Upper lobe of left lung (tissue), 6 donors: ENCODE data around the gene CENPU. TPM values are rescaled to one million over a fixed set of nuclear protein-coding genes. Genes with fewer than 3 reads are reported as not detected.

ENCODE experiments used
- ATAC-seq, 2 donors: fragments of 200-7000 bp; cut with Tn5 transposase; one replicate each; pipeline ENCODE4 v1.9.1; 2022; ENCODE audit warnings: mild to moderate bottlenecking in 2 of 2, moderate library complexity in 2 of 2; ENCODE audit not compliant: low FRiP score in 2 of 2
- DNase-seq, 2 donors: peaks; one replicate each; pipeline ENCODE4 v3.0.0-alpha.2; 2019 to 2020
- H3K27ac ChIP-seq, 4 donors: fragments of 200-600 bp; sonication (generic); one replicate each; pipeline ENCODE4 v1.5.1; 2016 to 2019
- H3K27me3 ChIP-seq, 4 donors: fragments of 200-600 bp; sonication (generic); one replicate each; pipeline ENCODE4 v1.5.1; 2017 to 2019
- H3K36me3 ChIP-seq, 4 donors: fragments of 200-600 bp; sonication (generic); one replicate each; pipeline ENCODE4 v1.5.1; 2016 to 2019
- H3K4me1 ChIP-seq, 4 donors: fragments of 200-600 bp; sonication (generic); one replicate each; pipeline ENCODE4 v1.5.1; 2018 to 2019
- H3K4me3 ChIP-seq, 4 donors: fragments of 200-600 bp; sonication (generic); one replicate each; pipeline ENCODE4 v1.5.1; 2017 to 2019; ENCODE audit warnings: mild to moderate bottlenecking in 2 of 4, moderate library complexity in 1 of 4
- H3K9me3 ChIP-seq, 4 donors: fragments of 200-600 bp; sonication (generic); one replicate each; pipeline ENCODE4 v1.5.1; 2018 to 2019
- CTCF ChIP-seq, 6 experiments: fragments of 450-650 bp in 4 of 6; fragments of 200-600 bp in 2 of 6; sonication (generic) in 2 of 6; IDR thresholded peaks; one replicate each; pipeline ENCODE4 v1.5.1; 2016 to 2019; ENCODE audit warnings: antibody characterized with exemption in 6 of 6
- EP300 ChIP-seq, 4 donors: sonication (generic); formaldehyde crosslinking; IDR thresholded peaks; one replicate each; pipeline ENCODE4 v1.5.1; 2017; ENCODE audit warnings: antibody characterized with exemption in 4 of 4, control low read depth in 2 of 4
- POLR2A ChIP-seq, 4 donors: fragments of 450-650 bp; IDR thresholded peaks; one replicate each; pipeline ENCODE4 v1.5.1; 2016 to 2017; ENCODE audit warnings: antibody characterized with exemption in 4 of 4, mild to moderate bottlenecking in 2 of 4
- POLR2AphosphoS5 ChIP-seq, 2 donors: sonication (generic); formaldehyde crosslinking; IDR thresholded peaks; one replicate each; pipeline ENCODE4 v1.5.1; 2017; ENCODE audit warnings: antibody characterized with exemption in 2 of 2
- WGBS, 2 donors: methylation state at CpG; one replicate each; pipeline ENCODE4 v1.1.5; 2017 to 2018; 5-methylcytosine and 5-hydroxymethylcytosine counted together
- total RNA-seq, 6 donors: library from RNA; depleted of rRNA in 4 of 6; stranded (reverse); fragments of >200 nt in 4 of 6; gene quantifications; one replicate each; pipeline versions ENCODE4 v1.1.0 to v1.2.1, GENCODE V29; 2016 to 2021
- donor health status: DM: no; HTN: no; CAD: no; lungs with moderate emphysema.
- donor health status: DM: no; HTN: yes; CAD: no; lungs with severe emphysema.

The CENPU gene
- total RNA-seq, 6 donors from 2014 or later: 0.44 to 5.5 (median 3.5) TPM; not detected in 1

GRCh38 chr4:184768296-184768695 is 34.4 kb upstream of the CENPU start:
- DNase-seq (no peak), ATAC-seq (no peak)
- 90 to 93% methylated on average over 5 of the region's 5 CpGs for WGBS, 2 donors

GRCh38 chr4:184766446-184766845 is 32.5 kb upstream of the CENPU start:
- Histone ChIP-seq H3K27ac (no peak overlapping the region), H3K27me3 (no peaks in the 10 kb centered on the region), H3K9me3 (no peaks in the 10 kb centered on the region), H3K4me1 (no peaks in the 10 kb centered on the region), H3K4me3 (no peak overlapping the region), H3K36me3 (peaks cover 31 to 92% (median 80%) of the 10 kb centered on the region in 4 donors)
- DNase-seq (no peak), ATAC-seq (no peak)
- TF ChIP-seq POLR2AphosphoS5 (IDR thresholded peaks at IDR 0.05) (no peak), POLR2A (IDR thresholded peaks at IDR 0.05) (no peak), EP300 (IDR thresholded peaks at IDR 0.05) (no peak), CTCF (IDR thresholded peaks at IDR 0.05) (no peak)
- 96 to 99% methylated on average over 9 of the region's 9 CpGs for WGBS, 2 donors

More at GRCh38 chr4:184768296-184768695, 34.4 kb upstream of the CENPU start:
- Histone ChIP-seq H3K4me1 (no peaks in the 10 kb centered on the region), H3K27ac (no peak overlapping the region), H3K4me3 (no peak overlapping the region), H3K36me3 (peaks cover 37 to 90% (median 75%) of the 10 kb centered on the region in 4 donors), H3K9me3 (no peaks in the 10 kb centered on the region), H3K27me3 (no peaks in the 10 kb centered on the region)
- TF ChIP-seq CTCF (IDR thresholded peaks at IDR 0.05) (no peak), EP300 (IDR thresholded peaks at IDR 0.05) (no peak), POLR2A (IDR thresholded peaks at IDR 0.05) (no peak), POLR2AphosphoS5 (IDR thresholded peaks at IDR 0.05) (no peak)

- no peak for TF ChIP-seq EP300 (IDR thresholded peaks at IDR 0.05)
- no peak for TF ChIP-seq POLR2A (IDR thresholded peaks at IDR 0.05)
- TF ChIP-seq POLR2AphosphoS5 (IDR thresholded peaks at IDR 0.05): no peak
- no peak for TF ChIP-seq CTCF (IDR thresholded peaks at IDR 0.05)
- no peak overlapping the region for H3K27ac ChIP-seq
- no peaks in the 10 kb centered on the region for H3K9me3 ChIP-seq
- peak in 1 of 2 donors; percentile 39 for DNase-seq
- H3K27me3 ChIP-seq: no peaks in the 10 kb centered on the region
- peak in 1 of 2 donors; percentile 52 for ATAC-seq
- H3K4me3 ChIP-seq: no peak overlapping the region
- peaks cover 29 to 97% (median 83%) of the 10 kb centered on the region in 4 donors for H3K36me3 ChIP-seq
- no peaks in the 10 kb centered on the region for H3K4me1 ChIP-seq
- WGBS, 2 donors: 89 to 92% methylated on average over 17 to 21 of the region's 21 CpGs
Observed at GRCh38 chr4:184765473-184766340, 31.8 kb upstream of the CENPU start.

GRCh38 chr4:184764601-184765000 is 30.7 kb upstream of the CENPU start:
- no peaks in the 10 kb centered on the region for H3K4me1 ChIP-seq
- TF ChIP-seq POLR2AphosphoS5 (IDR thresholded peaks at IDR 0.05) (no peak), POLR2A (IDR thresholded peaks at IDR 0.05) (no peak), CTCF (IDR thresholded peaks at IDR 0.05) (no peak), EP300 (IDR thresholded peaks at IDR 0.05) (no peak)
- no peak overlapping the region for H3K27ac ChIP-seq
- no peaks in the 10 kb centered on the region for H3K27me3 ChIP-seq
- H3K4me3 ChIP-seq: no peak overlapping the region
- DNase-seq (no peak), ATAC-seq (no peak)
- H3K36me3 ChIP-seq: peaks cover 39 to 97% (median 86%) of the 10 kb centered on the region in 4 donors
- H3K9me3 ChIP-seq: no peaks in the 10 kb centered on the region
- 96 to 100% methylated on average over 4 of the region's 4 CpGs for WGBS, 2 donors
